GM19324 (cell line): Measurements from ENCODE around the gene EHMT1.

Source experiments
- ATAC-seq: cut with Tn5 transposase; IDR thresholded peaks from one replicate; pipeline ENCODE4 v1.9.1; 2021; ENCODE audit warnings: mild to moderate bottlenecking, moderate library complexity; ENCODE audit not compliant: unreplicated experiment, low FRiP score

The EHMT1 gene

GRCh38 chr9:137755261-137755927, 136.6 kb downstream of the EHMT1 start:
- ATAC-seq: no peak

DNA sequence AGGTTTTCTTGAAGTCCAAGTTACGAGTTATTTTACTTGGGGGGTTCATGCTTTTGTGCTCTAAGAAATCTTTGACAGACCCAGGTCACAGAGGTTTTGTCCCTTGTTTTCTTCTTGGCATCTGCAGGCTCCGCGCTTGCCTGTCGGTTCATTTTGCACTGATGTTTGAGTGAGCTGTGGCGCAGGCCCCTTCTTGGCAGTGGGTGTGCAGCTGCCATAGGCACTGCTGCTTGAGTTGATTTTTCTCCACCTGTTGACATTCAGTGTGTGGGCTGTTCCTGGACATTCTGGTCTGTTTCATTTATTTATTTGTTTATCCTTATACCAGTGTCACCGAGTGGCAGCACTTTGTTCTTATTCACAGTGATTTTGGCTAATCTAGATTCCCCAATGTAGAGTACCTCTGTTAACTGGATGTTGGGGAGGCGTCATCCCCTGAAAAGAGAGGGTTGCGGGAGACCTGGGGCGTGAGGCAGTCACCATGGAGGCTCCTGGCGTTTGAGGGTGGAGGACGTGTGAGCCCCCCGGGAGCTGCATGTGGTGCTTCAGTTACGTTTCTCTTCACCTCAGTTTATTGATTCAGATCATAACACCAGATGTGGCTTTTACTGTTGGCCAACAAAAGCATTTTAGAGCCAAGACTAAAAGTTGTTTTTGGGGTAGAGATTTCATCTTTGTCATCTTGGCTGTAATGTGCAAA, 137.4 kb downstream of the EHMT1 start:
- ATAC-seq: no peak

GRCh38 chr9:137757139-137757538, 138.3 kb downstream of the EHMT1 start:
- ATAC-seq: no peak

DNA sequence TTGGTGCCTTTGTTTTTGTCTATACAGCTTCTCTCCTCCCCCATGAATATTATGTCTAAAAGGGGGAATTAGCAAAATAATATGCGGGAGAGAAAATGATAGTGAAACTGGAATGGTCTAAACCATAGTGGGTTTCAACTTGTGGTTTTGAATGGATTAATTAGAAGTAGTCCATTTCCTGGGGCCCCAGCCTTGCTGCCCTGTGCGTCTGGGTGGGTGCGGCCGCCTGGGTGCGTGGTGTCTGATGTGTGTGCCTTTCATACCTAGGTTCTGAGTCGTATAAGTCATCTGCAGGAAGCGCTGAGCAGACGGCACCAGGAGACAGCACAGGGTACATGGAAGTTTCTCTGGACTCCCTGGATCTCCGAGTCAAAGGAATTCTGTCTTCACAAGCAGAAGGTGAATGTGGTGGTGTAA, 138.8 kb downstream of the EHMT1 start:
- ATAC-seq: peak; percentile 37

DNA sequence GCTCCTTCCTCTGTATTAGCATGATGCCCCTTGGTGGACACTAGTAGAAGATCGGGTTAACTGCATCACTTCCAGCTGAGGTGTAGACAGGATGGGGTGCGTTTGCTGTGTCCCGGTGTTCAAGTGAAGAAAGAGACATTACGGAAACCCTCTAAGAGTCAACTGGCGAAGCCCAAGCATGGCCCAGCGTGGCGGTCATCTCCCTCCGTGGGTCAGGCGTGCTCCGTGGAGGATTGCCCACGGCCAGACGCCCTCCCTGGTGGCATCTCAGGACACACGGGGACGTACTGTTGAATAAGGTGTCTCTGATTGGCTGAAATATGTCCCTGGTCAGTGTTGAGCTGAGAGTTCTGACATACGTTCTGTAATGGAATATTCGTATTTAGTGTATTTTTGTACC, 139.3 kb downstream of the EHMT1 start:
- no peak for ATAC-seq

DNA sequence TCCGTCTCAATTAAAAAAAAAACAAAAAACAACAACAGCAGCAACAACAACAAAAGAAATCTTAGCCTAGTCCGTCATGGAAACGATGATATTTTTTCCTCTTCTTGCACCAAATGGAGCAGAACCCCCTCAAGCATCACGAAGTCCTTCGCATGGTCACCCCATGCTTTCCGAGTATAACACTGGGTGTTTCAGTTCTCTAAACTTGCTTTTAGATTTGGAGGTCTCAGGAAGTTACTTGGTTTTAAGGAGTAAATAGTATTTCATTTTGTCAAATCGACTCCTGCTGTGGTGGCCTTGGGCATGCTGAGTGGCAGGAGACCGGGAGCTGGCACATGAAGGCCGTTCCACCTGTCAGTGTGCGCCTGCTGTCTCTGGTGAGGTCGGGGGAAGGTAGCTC, 140.3 kb downstream of the EHMT1 start:
- ATAC-seq: no peak

GRCh38 chr9:137759649-137760321, 141.0 kb downstream of the EHMT1 start:
- no peak for ATAC-seq

DNA sequence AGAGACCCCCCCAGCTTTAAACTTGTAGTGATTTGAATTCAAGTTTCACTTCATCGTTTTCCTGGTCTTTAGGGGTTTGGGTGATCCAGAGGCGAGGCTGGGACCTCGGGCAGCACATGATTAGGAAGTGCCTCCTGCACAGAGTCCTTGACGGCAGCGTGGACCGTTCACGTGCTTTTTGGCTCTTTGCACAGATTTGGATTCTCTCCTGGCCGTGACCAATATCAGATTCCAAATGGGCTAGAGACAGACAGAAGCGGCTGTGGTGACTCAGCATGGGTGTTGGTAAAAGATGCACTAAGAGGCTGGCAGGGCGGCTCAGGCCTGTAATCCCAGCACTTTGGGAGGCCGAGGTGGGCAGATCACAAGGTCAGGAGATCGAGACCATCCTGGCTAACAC, 141.6 kb downstream of the EHMT1 start:
- ATAC-seq: no peak

DNA sequence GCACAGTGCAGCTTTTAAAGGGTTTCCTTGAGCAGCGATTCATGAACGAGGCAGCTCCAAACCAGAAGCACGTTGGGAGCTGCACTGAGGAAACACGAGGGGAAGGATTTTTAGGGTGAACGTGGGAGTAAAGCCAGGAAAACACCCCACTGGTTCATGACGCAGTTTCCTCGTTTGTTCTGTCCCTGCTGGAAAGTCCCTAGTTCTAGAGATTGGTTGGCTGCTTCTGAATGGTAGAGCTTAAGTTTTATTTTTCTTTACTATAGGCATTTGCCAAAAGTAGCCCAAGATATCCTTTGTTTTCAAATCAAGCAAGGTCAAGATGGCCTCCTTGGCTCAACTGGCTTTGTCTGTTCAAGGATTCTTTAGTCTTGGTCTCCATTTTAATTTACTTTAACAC, 142.2 kb downstream of the EHMT1 start:
- no peak for ATAC-seq

GRCh38 chr9:137761793-137762192, 143.0 kb downstream of the EHMT1 start:
- ATAC-seq: no peak

DNA sequence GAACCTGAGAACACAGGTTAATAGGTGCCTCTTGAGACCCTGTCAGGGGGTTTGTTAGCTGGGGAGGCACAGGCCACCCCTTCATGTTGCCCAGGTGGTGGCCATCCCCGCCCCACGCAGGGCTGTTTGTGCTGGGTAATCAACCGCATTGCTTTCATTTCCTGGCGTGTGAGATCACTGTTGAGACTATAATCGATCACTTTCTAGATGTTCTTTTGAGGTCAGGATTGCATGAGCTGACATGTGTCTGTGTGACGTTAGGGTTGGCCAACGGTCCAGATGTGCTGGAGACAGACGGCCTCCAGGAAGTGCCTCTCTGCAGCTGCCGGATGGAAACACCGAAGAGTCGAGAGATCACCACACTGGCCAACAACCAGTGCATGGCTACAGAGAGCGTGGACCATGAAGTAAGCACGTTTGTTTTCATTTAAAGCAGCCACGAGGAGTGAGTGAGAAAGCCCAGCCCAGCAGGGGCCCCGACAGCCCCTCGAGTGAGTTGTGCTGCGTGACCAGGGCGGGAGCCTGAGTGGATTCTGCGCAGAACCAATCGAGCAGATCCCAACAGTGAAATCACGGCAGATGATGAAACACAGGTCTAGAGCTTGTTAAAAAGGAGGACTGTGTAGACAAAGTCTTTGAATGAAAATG, 143.7 kb downstream of the EHMT1 start:
- no peak for ATAC-seq

DNA sequence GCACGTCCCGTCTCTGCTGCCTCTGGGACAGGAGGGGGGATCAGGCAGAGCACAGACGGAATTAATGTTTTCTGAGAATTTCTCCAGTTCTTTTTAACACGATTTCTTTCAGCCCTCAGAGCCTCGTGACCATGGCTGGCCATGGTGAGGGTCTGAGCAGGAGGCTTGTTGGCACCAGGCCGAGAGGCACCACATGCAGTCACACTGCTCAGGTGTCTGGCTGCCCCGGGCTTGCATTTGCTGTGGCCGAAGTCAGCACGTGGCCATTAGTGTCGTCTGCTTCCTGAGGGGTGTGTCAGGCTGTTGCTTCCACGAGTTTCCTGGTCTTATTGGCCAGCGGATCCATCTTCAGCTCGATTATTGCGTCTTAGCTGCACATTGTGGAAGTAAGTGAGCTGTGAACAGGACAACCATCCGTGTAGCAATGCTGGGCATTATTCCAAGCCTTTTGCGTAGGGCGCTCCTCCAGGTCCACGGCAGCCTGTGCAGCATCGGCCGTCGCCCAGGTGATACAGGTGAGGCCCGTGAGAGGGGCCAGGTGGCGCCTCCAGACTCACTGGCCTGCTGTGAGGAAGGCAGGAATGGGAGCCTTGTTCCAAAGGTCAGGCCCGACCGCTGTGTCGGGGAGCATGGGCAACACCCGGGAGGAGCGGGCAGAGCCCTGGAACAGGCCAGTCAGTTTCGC, 144.6 kb downstream of the EHMT1 start:
- no peak for ATAC-seq

DNA sequence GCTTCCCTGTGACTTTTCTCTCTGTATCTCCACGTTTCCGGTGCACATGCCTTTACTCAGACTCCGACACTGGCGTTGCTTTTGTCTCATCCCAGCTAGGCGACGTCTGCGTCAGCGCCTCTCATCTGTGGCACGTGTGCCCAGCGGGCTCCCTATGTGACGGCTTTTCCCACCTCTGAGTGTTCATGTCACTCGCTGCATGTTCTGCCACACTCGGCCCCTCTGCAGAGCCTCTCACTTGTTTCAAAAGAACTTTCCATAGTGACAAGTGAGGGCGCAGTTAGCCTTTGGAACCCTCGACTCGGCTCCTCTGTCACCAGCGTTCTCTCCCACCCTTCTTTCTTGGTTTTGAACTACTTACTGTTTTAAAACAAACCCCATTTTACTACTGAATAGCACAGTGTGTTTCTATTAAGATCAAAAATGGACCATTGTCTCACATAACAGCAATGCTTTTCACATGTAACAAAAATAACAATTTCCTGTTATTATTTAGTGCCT, 145.4 kb downstream of the EHMT1 start:
- ATAC-seq: no peak

GRCh38 chr9:137764981-137765380, 146.2 kb downstream of the EHMT1 start:
- ATAC-seq: no peak

DNA sequence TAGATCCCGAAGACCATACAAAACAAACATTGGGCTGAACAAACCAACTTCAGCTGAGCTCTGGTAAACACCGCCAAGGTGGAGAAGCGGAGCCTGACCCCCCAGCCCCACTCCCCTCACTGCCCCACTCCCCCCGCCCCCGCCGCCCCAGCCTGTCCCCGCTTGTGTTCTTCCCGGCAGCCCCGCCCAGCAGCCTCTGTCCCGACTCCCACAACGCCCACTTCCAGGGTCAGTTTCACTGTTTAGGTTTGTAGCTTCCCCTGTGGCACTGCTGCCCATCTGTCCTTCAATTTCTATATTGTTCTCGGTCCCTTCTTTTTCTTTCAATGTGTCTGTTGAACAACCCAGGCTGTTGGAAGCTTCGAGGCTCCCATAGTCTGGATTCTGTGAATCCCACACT, 146.7 kb downstream of the EHMT1 start:
- no peak for ATAC-seq

- no peak for ATAC-seq
These were observed 152.8 kb downstream of the EHMT1 start for GRCh38 chr9:137771580-137771979.

DNA sequence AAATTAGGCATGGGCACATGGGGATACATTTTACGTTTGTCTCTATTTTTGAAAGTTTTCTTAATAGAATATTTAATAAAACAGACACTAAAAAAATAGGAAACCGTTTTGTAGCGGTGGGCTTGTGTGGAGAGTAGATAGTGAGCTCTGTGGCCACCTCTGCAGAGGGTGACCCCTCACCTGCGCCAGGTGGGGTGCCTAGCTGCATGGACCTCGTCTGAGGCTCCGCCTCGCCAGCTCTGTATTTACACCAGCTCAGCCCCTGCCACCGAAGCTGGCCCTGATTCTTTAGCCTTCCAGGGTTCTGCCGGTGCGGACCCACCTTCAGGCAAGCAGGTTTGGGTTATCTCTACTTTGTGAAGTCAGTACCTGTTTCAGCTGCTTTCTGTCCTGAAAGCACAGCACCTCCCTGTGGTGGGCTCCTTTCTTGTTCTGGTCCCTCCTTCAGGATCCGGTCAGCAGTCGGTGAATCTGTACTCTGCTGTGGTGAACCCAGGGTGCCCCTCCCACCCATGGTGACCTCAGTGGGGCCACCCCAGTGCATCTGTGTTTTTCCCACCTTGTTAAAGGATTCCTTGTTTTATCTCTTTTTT, 153.6 kb downstream of the EHMT1 start:
- no peak for ATAC-seq

DNA sequence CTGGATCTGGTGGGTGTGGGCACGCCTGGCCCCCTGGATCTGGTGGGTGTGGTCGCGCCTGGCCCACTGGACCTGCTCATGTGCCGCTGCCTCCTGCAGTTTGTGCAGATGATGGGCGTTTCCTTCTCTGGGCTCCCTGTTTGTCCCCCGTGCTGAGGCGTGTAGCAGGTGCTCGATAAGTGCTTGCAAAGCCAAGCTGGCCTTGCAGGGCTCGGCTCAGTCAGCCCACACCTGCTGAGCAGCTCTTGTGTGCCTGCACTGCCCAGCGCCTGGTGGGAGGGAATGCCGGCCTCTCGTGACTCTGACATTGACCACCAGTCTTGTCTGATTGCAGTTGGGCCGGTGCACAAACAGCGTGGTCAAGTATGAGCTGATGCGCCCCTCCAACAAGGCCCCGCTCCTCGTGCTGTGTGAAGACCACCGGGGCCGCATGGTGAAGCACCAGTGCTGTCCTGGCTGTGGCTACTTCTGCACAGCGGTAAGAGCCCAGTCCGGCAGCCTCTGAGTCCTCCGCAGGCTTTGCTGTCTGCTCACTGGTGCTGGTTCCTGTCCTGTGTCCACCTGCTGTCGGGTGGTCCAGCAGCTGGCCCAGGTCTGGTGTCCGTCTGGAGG, 156.1 kb downstream of the EHMT1 start:
- ATAC-seq: no peak

DNA sequence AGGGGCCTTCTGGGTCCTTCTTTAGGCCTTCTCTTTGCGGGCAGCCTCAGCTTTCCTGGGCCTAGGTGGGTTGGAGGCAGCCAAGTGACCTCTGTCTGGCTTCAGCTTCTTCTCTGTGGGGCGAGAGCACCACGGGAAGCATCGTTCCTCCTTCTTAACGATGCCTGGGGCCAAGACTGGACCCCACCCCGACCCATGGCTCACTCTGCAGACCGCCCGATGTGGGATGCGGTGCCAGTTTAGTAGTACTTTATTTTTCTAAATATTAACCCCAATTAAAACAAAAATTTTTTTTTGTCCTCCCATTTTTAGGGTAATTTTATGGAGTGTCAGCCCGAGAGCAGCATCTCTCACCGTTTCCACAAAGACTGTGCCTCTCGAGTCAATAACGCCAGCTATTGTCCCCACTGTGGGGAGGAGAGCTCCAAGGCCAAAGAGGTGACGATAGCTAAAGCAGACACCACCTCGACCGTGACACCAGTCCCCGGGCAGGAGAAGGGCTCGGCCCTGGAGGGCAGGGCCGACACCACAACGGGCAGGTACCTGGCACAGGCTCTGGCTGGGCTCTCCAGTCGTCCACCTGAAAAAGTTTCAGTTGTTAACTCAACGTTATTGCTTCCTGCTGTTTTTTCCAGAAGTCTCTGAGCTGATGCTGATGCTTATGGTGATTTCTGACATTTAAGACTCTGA, 157.6 kb downstream of the EHMT1 start:
- no peak for ATAC-seq
